Activated CD4-positive, alpha-beta T cell treated with anti-CD3 and anti-CD28 coated beads, Interleukin-2, amount 10 ng/mL, durations not matched to agents 24 days and 14 days (primary cell): ENCODE data around the gene PTPN23. TPM values are rescaled to one million over a fixed set of nuclear protein-coding genes. Genes with fewer than 3 reads are reported as not detected.
"Not testable (repeated sequence)": the region's sequence is repeated elsewhere in the genome, so short reads cannot be mapped to it uniquely, and the experiment has no call there.

Source experiments
- DNase-seq: peaks from one replicate; pipeline ENCODE4 v3.0.0; 2022
- H3K27ac Mint-ChIP-seq: one replicate; pipeline ENCODE4 v1.8.0; 2022; ENCODE audit warnings: mild to moderate bottlenecking, mixed read lengths
- H3K27me3 Mint-ChIP-seq: one replicate; pipeline ENCODE4 v1.8.0; 2022; ENCODE audit warnings: mixed read lengths
- H3K36me3 Mint-ChIP-seq: one replicate; pipeline ENCODE4 v1.8.0; 2022; ENCODE audit warnings: low read depth, mild to moderate bottlenecking, mixed read lengths
- H3K4me1 Mint-ChIP-seq: one replicate; pipeline ENCODE4 v1.8.0; 2021; ENCODE audit warnings: mixed read lengths
- H3K4me3 Mint-ChIP-seq: one replicate; pipeline ENCODE4 v1.8.0; 2022; ENCODE audit warnings: mild to moderate bottlenecking, moderate library complexity, mixed read lengths
- H3K9me3 Mint-ChIP-seq: one replicate; pipeline ENCODE4 v1.8.0; 2021; ENCODE audit warnings: mixed read lengths
- intact Hi-C: fragments of 100-400 bp; cut with micrococcal nuclease; formaldehyde crosslinking; loops from one replicate; pipeline ENCODE4 v1.15.1; 2023
- total RNA-seq: library from RNA; stranded (reverse); gene quantifications from 2 replicates; pipeline ENCODE4 v1.2.3, GENCODE V29; 2022

PTPN23 gene
- total RNA-seq, 1 donor from 2014 or later: 34.1 TPM

GRCh38 chr3:47356201-47356600 is 24.6 kb upstream of the PTPN23 start:
- intact Hi-C loops: no loop called here
- Mint-ChIP-seq H3K4me3 (no peak overlapping the region), H3K36me3 (peaks cover 7% of the 10 kb centered on the region), H3K27ac (no peak overlapping the region), H3K9me3 (peaks cover 12% of the 10 kb centered on the region), H3K4me1 (peaks cover 3% of the 10 kb centered on the region), H3K27me3 (peaks cover 3% of the 10 kb centered on the region)
- no peak for DNase-seq

GRCh38 chr3:47359323-47359722 is 21.5 kb upstream of the PTPN23 start:
- peaks cover 7% of the 10 kb centered on the region for H3K36me3 Mint-ChIP-seq
- no peak overlapping the region for H3K4me3 Mint-ChIP-seq
- H3K9me3 Mint-ChIP-seq: peaks cover 15% of the 10 kb centered on the region
- no peak overlapping the region for H3K27ac Mint-ChIP-seq
- DNase-seq: no peak
- intact Hi-C loops: no loop called here
- H3K27me3 Mint-ChIP-seq: no peaks in the 10 kb centered on the region
- H3K4me1 Mint-ChIP-seq: peaks cover 10% of the 10 kb centered on the region

- H3K36me3 Mint-ChIP-seq, DNase-seq, H3K27me3 Mint-ChIP-seq, intact Hi-C loops, H3K4me1 Mint-ChIP-seq, H3K4me3 Mint-ChIP-seq: not testable (repeated sequence)
- Mint-ChIP-seq H3K9me3 (peaks cover 15% of the 10 kb centered on the region), H3K27ac (peak overlapping the region; percentile 15)
Measured at GRCh38 chr3:47360110-47360517, 20.7 kb upstream of the PTPN23 start.

GRCh38 chr3:47362701-47363100 is 18.1 kb upstream of the PTPN23 start:
- no peak for DNase-seq
- no peak overlapping the region for H3K4me3 Mint-ChIP-seq
- peaks cover 10% of the 10 kb centered on the region for H3K4me1 Mint-ChIP-seq
- peaks cover 15% of the 10 kb centered on the region for H3K9me3 Mint-ChIP-seq
- no peak overlapping the region for H3K27ac Mint-ChIP-seq
- H3K27me3 Mint-ChIP-seq: no peaks in the 10 kb centered on the region
- H3K36me3 Mint-ChIP-seq: peaks cover 7% of the 10 kb centered on the region
- intact Hi-C loops: loop anchor here (1.0 kb wide), 1 partner anchor 18 kb away; no protein-coding TSS in a partner anchor

- Mint-ChIP-seq H3K27ac (no peak overlapping the region), H3K27me3 (no peaks in the 10 kb centered on the region), H3K4me3 (no peak overlapping the region), H3K9me3 (peaks cover 4% of the 10 kb centered on the region), H3K4me1 (peaks cover 7% of the 10 kb centered on the region), H3K36me3 (peaks cover under 1% of the 10 kb centered on the region)
- no peak for DNase-seq
- intact Hi-C loops: no loop called here
Measured at GRCh38 chr3:47365213-47366153, 15.3 kb upstream of the PTPN23 start.

GRCh38 chr3:47366833-47367232 is 14.0 kb upstream of the PTPN23 start:
- Mint-ChIP-seq H3K9me3 (peaks cover 4% of the 10 kb centered on the region), H3K27me3 (no peaks in the 10 kb centered on the region), H3K4me3 (no peak overlapping the region), H3K4me1 (peaks cover 9% of the 10 kb centered on the region), H3K36me3 (no peaks in the 10 kb centered on the region), H3K27ac (no peak overlapping the region)
- intact Hi-C loops: no loop called here
- DNase-seq: no peak

- intact Hi-C loops: no loop called here
- H3K4me1 Mint-ChIP-seq: peaks cover 5% of the 10 kb centered on the region
- H3K27me3 Mint-ChIP-seq: no peaks in the 10 kb centered on the region
- H3K9me3 Mint-ChIP-seq: peaks cover under 1% of the 10 kb centered on the region
- no peaks in the 10 kb centered on the region for H3K36me3 Mint-ChIP-seq
- no peak overlapping the region for H3K27ac Mint-ChIP-seq
- H3K4me3 Mint-ChIP-seq: no peak overlapping the region
- DNase-seq: no peak
Measured at GRCh38 chr3:47367631-47368030, 13.2 kb upstream of the PTPN23 start.

GRCh38 chr3:47370020-47370419 is 10.8 kb upstream of the PTPN23 start:
- H3K27ac Mint-ChIP-seq, DNase-seq, H3K4me1 Mint-ChIP-seq, H3K4me3 Mint-ChIP-seq, H3K9me3 Mint-ChIP-seq, H3K36me3 Mint-ChIP-seq, H3K27me3 Mint-ChIP-seq: not testable (repeated sequence)
- intact Hi-C loops: loop anchor here (5.0 kb wide), 1 partner anchor 503 kb away; no protein-coding TSS in a partner anchor

- Mint-ChIP-seq H3K27ac (no peak overlapping the region), H3K4me1 (peaks cover 2% of the 10 kb centered on the region), H3K9me3 (no peaks in the 10 kb centered on the region), H3K4me3 (no peak overlapping the region), H3K27me3 (no peaks in the 10 kb centered on the region), H3K36me3 (no peaks in the 10 kb centered on the region)
- DNase-seq: peak; percentile 76
- intact Hi-C loops: loop anchor here (5.0 kb wide), 1 partner anchor 504 kb away; no protein-coding TSS in a partner anchor
Measured at GRCh38 chr3:47370887-47371697, 9.7 kb upstream of the PTPN23 start.

- intact Hi-C loops: loop anchor here (5.0 kb wide), 1 partner anchor 507 kb away; no protein-coding TSS in a partner anchor
- no peak overlapping the region for H3K4me3 Mint-ChIP-seq
Measured at GRCh38 chr3:47374587-47374986, 6.2 kb upstream of the PTPN23 start.

GRCh38 chr3:47376393-47376792 is 4.4 kb upstream of the PTPN23 start:
- H3K9me3 Mint-ChIP-seq: no peaks in the 10 kb centered on the region
- peaks cover 2% of the 10 kb centered on the region for H3K27me3 Mint-ChIP-seq
- intact Hi-C loops: no loop called here
- DNase-seq: no peak
- H3K36me3 Mint-ChIP-seq: peaks cover 7% of the 10 kb centered on the region
- peaks cover 17% of the 10 kb centered on the region for H3K4me1 Mint-ChIP-seq
- H3K27ac Mint-ChIP-seq: no peak overlapping the region
- no peak overlapping the region for H3K4me3 Mint-ChIP-seq

More at GRCh38 chr3:47374587-47374986, 6.2 kb upstream of the PTPN23 start:
- peaks cover 3% of the 10 kb centered on the region for H3K36me3 Mint-ChIP-seq
- no peak overlapping the region for H3K27ac Mint-ChIP-seq
- H3K27me3 Mint-ChIP-seq: no peaks in the 10 kb centered on the region
- DNase-seq: no peak
- peaks cover 7% of the 10 kb centered on the region for H3K4me1 Mint-ChIP-seq
- H3K9me3 Mint-ChIP-seq: no peaks in the 10 kb centered on the region

GRCh38 chr3:47377186-47377585 is 3.6 kb upstream of the PTPN23 start:
- no peak overlapping the region for H3K27ac Mint-ChIP-seq
- peaks cover 11% of the 10 kb centered on the region for H3K36me3 Mint-ChIP-seq
- H3K27me3 Mint-ChIP-seq: peaks cover 2% of the 10 kb centered on the region
- H3K4me1 Mint-ChIP-seq: peaks cover 20% of the 10 kb centered on the region
- H3K9me3 Mint-ChIP-seq: no peaks in the 10 kb centered on the region
- DNase-seq: no peak
- intact Hi-C loops: no loop called here
- H3K4me3 Mint-ChIP-seq: no peak overlapping the region

GRCh38 chr3:47378869-47379268 is 2.0 kb upstream of the PTPN23 start:
- intact Hi-C loops: no loop called here
- no peak overlapping the region for H3K27ac Mint-ChIP-seq

More at GRCh38 chr3:47378869-47379268, 2.0 kb upstream of the PTPN23 start:
- Mint-ChIP-seq H3K27me3 (peaks cover 2% of the 10 kb centered on the region), H3K36me3 (peaks cover 17% of the 10 kb centered on the region), H3K9me3 (no peaks in the 10 kb centered on the region), H3K4me1 (peaks cover 31% of the 10 kb centered on the region), H3K4me3 (no peak overlapping the region)
- DNase-seq: no peak
